Activated gamma-delta T cell (primary cell): ENCODE results near the gene MYRFL.

Source experiments
- DNase-seq: peaks from one replicate; lab custom pipeline; 2025; lab: John Stamatoyannopoulos, UW

The MYRFL gene

GRCh38 chr12:69932676-69933552, 107.9 kb downstream of the MYRFL start:
- no peak for DNase-seq

DNA sequence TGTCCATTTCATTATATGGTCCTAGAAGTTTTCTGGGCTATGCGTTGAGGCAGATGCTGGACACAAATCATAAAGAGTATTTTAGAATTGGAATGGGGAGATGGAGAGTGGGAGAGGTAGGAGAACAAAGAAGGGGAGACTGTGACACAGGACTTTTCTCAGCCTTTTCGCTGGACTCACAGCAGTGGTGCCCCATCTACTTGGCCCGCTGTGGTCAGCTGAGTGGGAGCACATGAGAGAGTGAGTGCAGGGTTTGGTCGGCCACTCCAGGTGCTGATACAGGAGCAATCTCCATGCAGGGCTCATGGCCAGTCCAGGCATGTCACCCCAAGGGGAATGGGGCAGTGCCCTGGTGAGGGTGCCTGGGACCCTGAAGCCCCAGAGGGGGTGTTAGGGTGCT, 109.0 kb downstream of the MYRFL start:
- DNase-seq = no peak

DNA sequence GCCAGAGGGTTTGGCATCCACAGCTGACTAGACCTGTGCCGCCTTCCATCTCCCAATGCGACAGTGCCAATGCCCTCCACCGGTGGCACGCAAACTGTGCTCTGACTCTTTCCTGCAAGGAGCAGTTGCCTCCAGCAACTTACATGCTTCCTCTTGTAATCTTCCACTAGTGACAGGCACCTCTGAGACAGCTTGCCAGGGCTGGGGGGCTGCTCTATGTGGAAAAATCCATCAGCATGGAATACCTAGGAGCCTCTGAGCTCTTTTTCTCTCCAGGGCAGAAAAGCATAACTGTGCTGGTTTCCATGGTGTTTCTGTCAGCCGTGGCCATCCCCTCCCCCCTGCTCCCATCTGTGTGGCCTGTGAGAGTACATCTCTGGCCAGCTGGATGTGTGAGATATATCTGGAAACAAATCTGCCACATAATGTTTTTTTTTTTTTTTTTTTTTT, 110.6 kb downstream of the MYRFL start:
- no peak for DNase-seq

DNA sequence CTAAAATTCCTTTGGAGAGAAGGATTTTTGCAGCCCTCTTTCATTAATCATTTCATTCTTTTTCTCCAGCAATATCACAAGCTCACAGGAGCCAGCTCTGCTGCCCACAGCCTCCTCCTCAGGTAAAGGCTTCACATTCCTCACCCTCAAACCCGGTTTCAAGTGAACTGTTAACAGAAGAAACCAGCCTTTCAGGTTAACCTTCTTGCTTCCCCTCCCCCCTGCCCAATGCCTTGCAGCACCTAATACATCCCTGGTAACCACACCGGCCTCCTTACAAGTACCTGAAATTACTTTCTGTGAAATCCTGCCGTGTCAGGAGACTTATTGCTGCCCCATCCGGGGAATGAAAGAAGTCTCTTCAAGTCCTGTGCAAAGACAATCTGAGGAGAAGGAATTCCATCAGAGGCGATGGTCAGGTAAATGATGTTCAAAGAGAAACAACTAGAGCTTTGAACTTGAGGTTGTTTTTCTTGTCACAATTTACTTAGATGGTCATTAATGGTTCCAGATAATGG, 111.2 kb downstream of the MYRFL start:
- DNase-seq = no peak

DNA sequence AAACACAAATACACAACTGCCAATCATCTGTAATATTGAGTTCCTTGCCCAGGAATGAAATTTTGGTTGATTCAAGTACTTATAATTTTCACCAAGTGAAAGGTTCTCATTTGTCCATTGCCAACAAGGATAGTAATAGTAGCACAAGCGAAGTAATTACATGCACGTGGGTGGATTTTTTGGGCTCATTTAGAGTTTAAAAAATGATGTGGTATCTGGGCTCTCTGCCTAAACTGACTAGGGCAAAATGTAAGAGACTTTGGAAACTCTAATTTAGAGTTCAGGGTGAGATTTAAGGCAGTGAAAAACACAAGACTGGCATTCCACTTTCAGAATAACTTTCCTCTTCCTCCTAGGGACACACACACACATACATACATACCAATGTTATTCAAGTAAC, 111.7 kb downstream of the MYRFL start:
- no peak for DNase-seq

GRCh38 chr12:69947123-69947522, 122.1 kb downstream of the MYRFL start:
- DNase-seq = no peak

DNA sequence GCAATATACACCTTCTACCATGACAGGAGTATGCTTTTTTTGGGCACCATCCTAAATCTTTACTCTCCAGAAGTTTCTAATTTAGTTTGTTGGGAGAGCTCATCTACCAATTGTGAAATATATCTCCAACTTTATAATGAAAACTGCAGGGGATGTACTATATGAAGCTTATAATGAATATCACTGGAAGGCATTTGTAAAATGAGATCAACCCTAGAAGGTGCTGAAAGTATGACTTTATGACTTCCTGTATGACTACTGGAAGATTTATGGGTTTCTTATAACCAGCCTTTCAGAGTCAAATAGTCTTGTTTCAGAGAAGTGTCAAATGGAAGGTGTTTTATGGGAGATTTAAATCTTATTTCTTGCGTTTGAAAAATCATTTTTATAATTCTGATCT, 122.9 kb downstream of the MYRFL start:
- no peak for DNase-seq

DNA sequence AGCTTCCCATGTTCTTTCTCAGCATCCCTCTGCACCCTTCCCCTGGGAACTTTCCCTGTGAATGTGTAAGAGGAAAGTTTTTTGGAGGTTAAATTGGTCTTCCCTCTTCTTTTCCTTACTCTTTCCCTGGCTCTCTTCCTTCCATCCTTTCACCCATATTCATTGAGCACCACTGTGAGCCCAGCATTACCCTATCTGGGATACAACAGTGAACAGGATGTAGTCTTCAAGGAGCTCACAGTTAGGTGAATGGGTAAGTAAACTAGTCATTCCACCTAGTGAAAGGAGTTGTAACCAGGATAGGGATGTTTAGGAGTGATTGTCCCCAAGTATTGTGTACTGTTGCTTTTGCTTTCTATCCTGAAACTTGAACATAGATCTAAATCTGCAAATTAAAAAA, 123.8 kb downstream of the MYRFL start:
- DNase-seq = no peak

DNA sequence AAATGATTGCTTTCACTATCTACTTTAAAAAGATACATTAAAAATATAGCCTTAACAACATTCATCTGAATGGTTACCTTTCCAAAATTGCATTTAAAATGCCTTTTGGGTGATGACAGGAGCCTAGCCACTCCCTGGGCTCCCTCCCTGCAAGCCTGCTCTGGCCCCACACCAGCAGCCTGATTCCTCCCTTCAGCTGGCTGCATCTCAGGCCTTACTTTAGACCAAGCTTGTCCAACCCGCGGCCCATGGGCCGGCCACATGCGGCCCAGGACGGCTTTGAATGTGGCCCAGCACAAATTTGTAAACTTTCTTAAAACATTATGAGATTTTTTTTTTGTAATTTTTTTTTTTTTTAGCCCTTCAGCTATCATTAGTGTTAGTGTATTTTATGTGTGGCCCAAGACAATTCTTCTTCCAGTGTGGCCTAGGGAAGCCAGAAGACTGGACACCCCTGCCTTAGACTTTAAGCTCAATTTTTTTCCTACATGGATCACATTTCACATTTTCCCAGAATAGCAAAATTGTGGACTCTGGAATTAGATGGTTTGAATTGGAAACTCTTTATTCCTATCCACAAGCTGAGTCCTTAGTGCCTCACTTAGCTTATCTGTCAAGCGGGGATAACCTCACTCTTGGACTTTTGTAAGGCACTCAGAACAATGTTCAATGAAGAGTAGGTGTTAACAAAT, 124.4 kb downstream of the MYRFL start:
- no peak for DNase-seq

GRCh38 chr12:69951108-69951507, 126.1 kb downstream of the MYRFL start:
- no peak for DNase-seq

- DNase-seq = no peak
Observed at GRCh38 chr12:69952890-69953289, 127.9 kb downstream of the MYRFL start.

- no peak for DNase-seq
Observed at GRCh38 chr12:69961246-69961645, 136.2 kb downstream of the MYRFL start.

- DNase-seq = no peak
Observed at GRCh38 chr12:69966409-69966808, 141.4 kb downstream of the MYRFL start.

DNA sequence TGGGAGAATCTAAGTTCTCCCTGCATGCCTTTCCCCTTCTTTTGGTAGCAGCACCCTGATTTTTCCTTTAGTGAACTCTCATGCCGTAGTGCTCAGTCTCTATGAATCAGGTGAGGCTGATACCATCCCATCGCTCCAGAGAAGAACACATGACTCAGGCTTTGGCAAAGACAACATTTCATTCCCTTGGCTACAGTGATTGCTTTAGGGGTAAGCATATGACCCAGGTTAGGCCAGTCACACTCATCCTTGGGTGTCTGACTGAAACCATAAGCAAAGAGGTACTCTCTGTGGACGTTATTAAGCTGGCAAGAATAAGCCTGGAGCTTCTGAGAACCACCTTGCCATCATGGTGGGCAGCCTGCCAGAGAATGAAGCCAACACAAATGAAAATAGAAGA, 141.8 kb downstream of the MYRFL start:
- DNase-seq = no peak

GRCh38 chr12:69969011-69969410, 144.0 kb downstream of the MYRFL start:
- no peak for DNase-seq

GRCh38 chr12:69972136-69972535, 147.1 kb downstream of the MYRFL start:
- no peak for DNase-seq

- no peak for DNase-seq
Observed at GRCh38 chr12:69978020-69978419, 153.0 kb downstream of the MYRFL start.

GRCh38 chr12:69981881-69982475, 157.0 kb downstream of the MYRFL start:
- DNase-seq = no peak

- DNase-seq = no peak
Observed at GRCh38 chr12:69984241-69984640, 159.2 kb downstream of the MYRFL start.

DNA sequence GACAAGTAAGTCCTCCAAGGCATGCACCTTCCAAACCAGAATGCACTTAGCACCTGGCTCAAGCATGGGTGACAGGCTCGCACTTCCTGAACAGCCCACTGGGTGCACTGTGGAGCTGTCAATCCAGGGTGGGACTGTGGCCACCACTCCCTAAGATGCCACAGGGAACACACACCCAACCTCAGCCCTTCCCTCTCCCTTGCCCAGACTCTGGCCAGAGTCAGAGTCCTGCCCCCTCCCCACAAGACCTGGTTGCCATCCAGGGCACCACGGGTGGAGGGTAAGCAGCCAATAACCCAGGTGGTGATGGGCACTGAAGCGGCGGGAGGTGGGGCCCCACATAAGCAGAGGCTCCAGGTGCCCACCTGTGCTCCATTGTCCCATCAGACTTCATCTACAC, 160.6 kb downstream of the MYRFL start:
- no peak for DNase-seq

GRCh38 chr12:69986114-69986513, 161.1 kb downstream of the MYRFL start:
- no peak for DNase-seq

DNA sequence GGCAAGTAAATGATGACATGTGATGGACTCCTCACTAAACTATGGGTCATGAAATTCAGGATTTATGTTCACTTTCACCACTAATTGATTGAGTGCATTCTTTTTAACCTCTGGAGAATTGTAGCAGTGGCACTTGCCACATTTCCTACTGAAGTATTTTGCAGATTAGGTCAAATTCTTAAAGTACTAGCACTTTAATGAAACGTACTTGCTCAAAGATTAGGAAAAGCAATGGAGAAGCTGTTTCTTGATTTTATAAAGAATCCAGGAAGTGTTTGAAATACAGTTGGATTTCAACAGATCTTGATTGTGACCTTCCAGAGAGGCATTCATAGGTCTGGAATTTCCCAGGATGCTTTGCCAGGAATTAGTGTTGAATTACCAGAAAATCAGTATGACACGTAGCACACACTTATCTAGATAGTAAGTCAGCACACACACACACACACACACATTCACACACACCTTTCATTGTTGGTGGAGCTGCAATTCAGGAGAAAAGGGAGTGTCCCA, 162.6 kb downstream of the MYRFL start:
- no peak for DNase-seq
